HG02588 (cell line): Measurements from ENCODE around the gene SELENOV.

ENCODE experiments used
- ATAC-seq: cut with Tn5 transposase; IDR thresholded peaks from one replicate; pipeline ENCODE4 v1.9.1; 2021; ENCODE audit warnings: mild to moderate bottlenecking, moderate library complexity; ENCODE audit not compliant: unreplicated experiment

SELENOV gene

GRCh38 chr19:39555883-39556282 is 40.9 kb downstream of the SELENOV start:
- no peak for ATAC-seq

GRCh38 chr19:39557811-39558623 is 43.1 kb downstream of the SELENOV start:
- ATAC-seq, result no peak

- ATAC-seq, result no peak
Measured at GRCh38 chr19:39558624-39559117, 43.7 kb downstream of the SELENOV start.

GRCh38 chr19:39563408-39563807 is 48.5 kb downstream of the SELENOV start:
- no peak for ATAC-seq

- ATAC-seq, result no peak
Measured at GRCh38 chr19:39566064-39566463, 51.1 kb downstream of the SELENOV start.

GRCh38 chr19:39568604-39569003 is 53.7 kb downstream of the SELENOV start:
- no peak for ATAC-seq
